Measurements from ENCODE around the gene CSMD2. TPM values are rescaled to one million over a fixed set of nuclear protein-coding genes. Genes with fewer than 3 reads are reported as not detected.

CSMD2 gene
- total and polyA plus RNA-seq, 4 experiments from 2014 or later = not detected

DNA sequence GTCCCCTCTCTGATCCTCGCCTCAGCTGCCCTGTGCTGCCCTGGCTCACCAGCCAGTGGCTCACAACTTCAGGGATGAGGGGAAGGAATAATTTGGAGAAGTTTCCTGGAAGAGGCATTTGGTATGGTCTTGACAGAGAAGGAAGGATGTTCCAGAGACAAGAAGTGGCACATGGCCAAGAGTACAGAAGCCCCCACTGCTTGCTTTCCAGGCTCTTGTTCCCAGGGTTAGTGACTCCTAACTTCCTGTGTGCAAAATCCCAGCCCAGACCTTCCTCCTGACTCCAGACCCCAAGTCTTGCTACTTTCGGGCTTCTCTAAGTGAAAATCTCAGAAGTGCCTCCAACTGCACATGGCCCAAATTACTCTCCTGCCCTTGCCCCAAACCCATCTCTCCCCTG is 215.5 kb downstream of the CSMD2 start:
- CTCF ChIA-PET (ENCODE audit: partially characterized antibody) = no interaction called here
- intact Hi-C loops (cut with micrococcal nuclease) = no loop called here
- peaks cover under 1 to 4% of the 10 kb centered on the region in 2 donors for H3K27me3 Mint-ChIP-seq
- H3K4me3 Mint-ChIP-seq = no peak overlapping the region
- H3K27me3 ChIP-seq (ENCODE audit: insufficient read depth, low read length) = no peaks in the 10 kb centered on the region
- no peaks in the 10 kb centered on the region for H3K36me3 Mint-ChIP-seq
- POLR2A ChIA-PET (ENCODE audit: partially characterized antibody) = no interaction called here
- H3K27ac ChIP-seq (ENCODE audit: low read depth, low read length) = no peak overlapping the region
- H3K4me1 Mint-ChIP-seq = no peaks in the 10 kb centered on the region
- no peak for DNase-seq
- no peak overlapping the region for H3K4me3 ChIP-seq (ENCODE audit: low read length in 2 of 2)
- no peaks in the 10 kb centered on the region for H3K4me1 ChIP-seq (ENCODE audit: insufficient read depth, low read length)
- no peak overlapping the region for H3K27ac Mint-ChIP-seq
- H3K36me3 ChIP-seq (ENCODE audit: insufficient read depth, low read length) = no peaks in the 10 kb centered on the region
- H3K9me3 Mint-ChIP-seq = no peaks in the 10 kb centered on the region
- no peaks in the 10 kb centered on the region for H3K9me3 ChIP-seq (ENCODE audit: control insufficient read depth in 1 of 2, low read length in 2 of 2)

DNA sequence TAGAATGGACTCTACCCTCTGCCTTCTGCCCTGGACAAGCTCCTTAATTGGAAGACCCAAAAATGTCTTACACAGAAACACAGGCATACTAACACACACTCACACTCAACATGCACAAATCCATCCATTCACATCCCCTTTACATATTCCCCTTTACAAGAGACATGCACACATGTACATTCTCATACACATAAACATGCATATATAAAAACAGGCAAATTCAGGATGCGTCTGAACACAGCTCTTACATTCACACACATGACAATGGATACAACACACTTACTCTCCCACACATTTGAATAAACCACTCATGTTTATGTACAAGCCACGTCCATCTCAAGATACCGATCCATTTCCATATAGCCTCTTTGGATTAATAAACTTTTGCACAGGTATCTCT is 216.7 kb downstream of the CSMD2 start:
- Histone ChIP-seq H3K27ac (ENCODE audit: low read depth, low read length) (no peak overlapping the region), H3K27me3 (ENCODE audit: insufficient read depth, low read length) (no peaks in the 10 kb centered on the region), H3K36me3 (ENCODE audit: insufficient read depth, low read length) (no peaks in the 10 kb centered on the region), H3K9me3 (ENCODE audit: control insufficient read depth in 1 of 2, low read length in 2 of 2) (no peaks in the 10 kb centered on the region), H3K4me1 (ENCODE audit: insufficient read depth, low read length) (no peaks in the 10 kb centered on the region), H3K4me3 (ENCODE audit: low read length in 2 of 2) (no peak overlapping the region)
- H3K4me1 Mint-ChIP-seq = no peaks in the 10 kb centered on the region
- no peaks in the 10 kb centered on the region for H3K9me3 Mint-ChIP-seq
- peaks cover 0 to 4% of the 10 kb centered on the region in 2 donors for H3K27me3 Mint-ChIP-seq
- intact Hi-C loops (cut with micrococcal nuclease) = no loop called here
- H3K4me3 Mint-ChIP-seq = no peak overlapping the region
- no peaks in the 10 kb centered on the region for H3K36me3 Mint-ChIP-seq
- ChIA-PET POLR2A (ENCODE audit: partially characterized antibody) (no interaction called here), CTCF (ENCODE audit: partially characterized antibody) (no interaction called here)
- DNase-seq = no peak
- H3K27ac Mint-ChIP-seq = no peak overlapping the region

DNA sequence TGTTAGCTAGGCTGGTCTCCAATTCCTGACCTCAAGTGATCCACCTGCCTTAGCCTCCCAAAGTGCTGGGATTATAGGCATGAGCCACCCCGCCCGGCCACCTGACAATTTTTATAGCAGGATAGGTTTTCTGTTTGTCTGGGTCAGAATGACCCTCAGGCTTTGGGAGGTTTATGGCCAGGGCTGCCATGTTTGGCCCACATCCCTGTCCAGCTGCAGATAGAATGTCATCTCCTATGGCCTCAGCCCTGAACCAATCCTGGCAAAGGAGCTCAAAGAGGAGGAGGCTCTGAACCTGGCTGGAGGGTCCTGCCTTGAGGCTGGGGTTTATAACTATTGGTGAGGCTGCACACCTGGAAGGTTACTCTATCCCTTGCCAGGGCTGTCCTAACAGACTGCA is 218.2 kb downstream of the CSMD2 start:
- ChIA-PET POLR2A (ENCODE audit: partially characterized antibody) (no interaction called here), CTCF (ENCODE audit: partially characterized antibody) (no interaction called here)
- Histone ChIP-seq H3K4me3 (ENCODE audit: low read length in 2 of 2) (no peak overlapping the region), H3K4me1 (ENCODE audit: insufficient read depth, low read length) (no peaks in the 10 kb centered on the region), H3K36me3 (ENCODE audit: insufficient read depth, low read length) (no peaks in the 10 kb centered on the region), H3K27me3 (ENCODE audit: insufficient read depth, low read length) (no peaks in the 10 kb centered on the region), H3K27ac (ENCODE audit: low read depth, low read length) (no peak overlapping the region), H3K9me3 (ENCODE audit: control insufficient read depth in 1 of 2, low read length in 2 of 2) (no peaks in the 10 kb centered on the region)
- no peaks in the 10 kb centered on the region for H3K9me3 Mint-ChIP-seq
- H3K27me3 Mint-ChIP-seq = peaks cover 0 to 4% of the 10 kb centered on the region in 2 donors
- H3K36me3 Mint-ChIP-seq = no peaks in the 10 kb centered on the region
- H3K4me3 Mint-ChIP-seq = no peak overlapping the region
- DNase-seq = no peak
- H3K27ac Mint-ChIP-seq = no peak overlapping the region
- intact Hi-C loops (cut with micrococcal nuclease) = no loop called here
- H3K4me1 Mint-ChIP-seq = no peaks in the 10 kb centered on the region

DNA sequence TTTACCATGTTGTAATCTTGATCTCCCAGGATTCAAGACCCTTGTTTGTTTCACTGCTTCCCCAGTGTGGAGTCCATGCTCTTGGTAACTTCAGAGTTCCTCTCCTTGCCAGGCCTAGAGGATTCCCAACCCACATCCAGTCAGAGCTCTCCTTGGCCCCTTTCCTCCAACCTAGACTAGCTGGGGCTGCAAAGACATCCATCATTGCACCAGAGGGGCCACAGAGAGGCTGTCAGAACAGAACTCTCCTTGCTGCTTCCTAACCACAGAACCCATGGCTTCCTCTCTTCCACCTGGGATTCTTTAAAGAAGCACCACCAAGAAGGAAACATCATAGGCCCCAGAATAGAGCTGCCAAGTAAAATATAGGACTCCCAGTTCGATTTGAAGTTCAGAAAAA is 220.2 kb downstream of the CSMD2 start:
- H3K4me1 Mint-ChIP-seq = no peaks in the 10 kb centered on the region
- Histone ChIP-seq H3K36me3 (ENCODE audit: insufficient read depth, low read length) (no peaks in the 10 kb centered on the region), H3K9me3 (ENCODE audit: control insufficient read depth in 1 of 2, low read length in 2 of 2) (no peaks in the 10 kb centered on the region), H3K27me3 (ENCODE audit: insufficient read depth, low read length) (no peaks in the 10 kb centered on the region), H3K4me3 (ENCODE audit: low read length in 2 of 2) (no peak overlapping the region), H3K4me1 (ENCODE audit: insufficient read depth, low read length) (no peaks in the 10 kb centered on the region), H3K27ac (ENCODE audit: low read depth, low read length) (no peak overlapping the region)
- H3K36me3 Mint-ChIP-seq = no peaks in the 10 kb centered on the region
- H3K27me3 Mint-ChIP-seq = peaks cover 0 to 4% of the 10 kb centered on the region in 2 donors
- intact Hi-C loops (cut with micrococcal nuclease) = no loop called here
- CTCF ChIA-PET (ENCODE audit: partially characterized antibody) = no interaction called here
- POLR2A ChIA-PET (ENCODE audit: partially characterized antibody) = no interaction called here
- DNase-seq = no peak
- H3K9me3 Mint-ChIP-seq = peaks cover 0 to 2% (median 0%) of the 10 kb centered on the region in 8 donors
- H3K4me3 Mint-ChIP-seq = no peak overlapping the region
- no peak overlapping the region for H3K27ac Mint-ChIP-seq

DNA sequence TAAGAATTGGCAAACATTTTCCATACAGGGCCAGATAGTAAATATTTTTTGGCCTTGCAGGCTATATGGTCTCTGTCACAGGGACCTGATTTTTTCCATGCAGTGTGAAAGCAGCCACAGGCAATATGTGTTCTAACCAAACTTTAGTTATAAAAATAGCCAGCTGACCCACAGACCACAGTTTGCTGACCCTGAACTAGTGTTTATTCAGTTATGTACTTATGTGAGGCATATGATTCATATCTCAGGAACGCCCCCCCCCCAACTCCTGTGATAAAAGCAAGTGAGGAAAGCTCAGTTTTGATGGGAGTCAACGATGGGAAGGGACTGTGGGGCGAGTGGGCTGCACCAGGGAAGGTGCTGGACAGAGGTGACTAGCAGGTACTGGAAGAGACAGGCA is 221.1 kb downstream of the CSMD2 start:
- Histone ChIP-seq H3K27me3 (ENCODE audit: insufficient read depth, low read length) (no peaks in the 10 kb centered on the region), H3K4me3 (ENCODE audit: low read length in 2 of 2) (no peak overlapping the region), H3K36me3 (ENCODE audit: insufficient read depth, low read length) (no peaks in the 10 kb centered on the region), H3K4me1 (ENCODE audit: insufficient read depth, low read length) (no peaks in the 10 kb centered on the region), H3K27ac (ENCODE audit: low read depth, low read length) (no peak overlapping the region), H3K9me3 (ENCODE audit: control insufficient read depth in 1 of 2, low read length in 2 of 2) (no peaks in the 10 kb centered on the region)
- Mint-ChIP-seq H3K27me3 (peaks cover 0 to 4% of the 10 kb centered on the region in 2 donors), H3K9me3 (peaks cover 0 to 2% (median 0%) of the 10 kb centered on the region in 8 donors), H3K4me1 (no peaks in the 10 kb centered on the region), H3K4me3 (no peak overlapping the region), H3K27ac (no peak overlapping the region), H3K36me3 (no peaks in the 10 kb centered on the region)
- no peak for DNase-seq
- CTCF ChIA-PET (ENCODE audit: partially characterized antibody) = no interaction called here
- POLR2A ChIA-PET (ENCODE audit: partially characterized antibody) = no interaction called here
- intact Hi-C loops (cut with micrococcal nuclease) = no loop called here

DNA sequence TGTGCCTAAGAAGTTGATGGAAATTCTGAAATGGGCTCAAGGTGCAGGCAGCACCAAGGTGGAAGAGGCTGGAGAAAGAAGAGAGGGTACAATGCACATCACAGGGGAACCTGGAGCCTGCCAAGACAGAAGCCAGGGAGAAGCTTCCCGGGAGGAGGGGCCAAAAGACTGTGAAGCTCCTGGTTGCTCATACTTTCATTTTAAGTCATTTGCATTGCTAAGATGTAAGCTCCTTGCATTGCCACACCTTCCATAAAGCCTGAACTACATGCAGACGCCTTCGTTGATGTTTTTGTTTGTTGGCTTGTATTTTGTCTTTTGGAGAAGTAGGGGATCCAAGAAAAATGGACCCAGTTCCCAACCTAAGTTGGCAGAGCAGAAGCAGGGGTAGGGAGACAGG is 232.2 kb downstream of the CSMD2 start:
- no peak for DNase-seq
- Histone ChIP-seq H3K27me3 (ENCODE audit: insufficient read depth, low read length) (no peaks in the 10 kb centered on the region), H3K4me1 (ENCODE audit: insufficient read depth, low read length) (no peaks in the 10 kb centered on the region), H3K27ac (ENCODE audit: low read depth, low read length) (no peak overlapping the region), H3K9me3 (ENCODE audit: control insufficient read depth in 1 of 2, low read length in 2 of 2) (no peaks in the 10 kb centered on the region), H3K36me3 (ENCODE audit: insufficient read depth, low read length) (no peaks in the 10 kb centered on the region), H3K4me3 (ENCODE audit: low read length in 2 of 2) (no peak overlapping the region)
- Mint-ChIP-seq H3K9me3 (peaks cover 0 to 8% (median 2%) of the 10 kb centered on the region in 8 donors), H3K27ac (no peak overlapping the region), H3K36me3 (no peaks in the 10 kb centered on the region), H3K27me3 (peaks cover 10 to 12% of the 10 kb centered on the region in 2 donors), H3K4me1 (no peaks in the 10 kb centered on the region), H3K4me3 (no peak overlapping the region)
- CTCF ChIA-PET (ENCODE audit: partially characterized antibody) = no interaction called here
- intact Hi-C loops (cut with micrococcal nuclease) = no loop called here
- POLR2A ChIA-PET (ENCODE audit: partially characterized antibody) = no interaction called here

DNA sequence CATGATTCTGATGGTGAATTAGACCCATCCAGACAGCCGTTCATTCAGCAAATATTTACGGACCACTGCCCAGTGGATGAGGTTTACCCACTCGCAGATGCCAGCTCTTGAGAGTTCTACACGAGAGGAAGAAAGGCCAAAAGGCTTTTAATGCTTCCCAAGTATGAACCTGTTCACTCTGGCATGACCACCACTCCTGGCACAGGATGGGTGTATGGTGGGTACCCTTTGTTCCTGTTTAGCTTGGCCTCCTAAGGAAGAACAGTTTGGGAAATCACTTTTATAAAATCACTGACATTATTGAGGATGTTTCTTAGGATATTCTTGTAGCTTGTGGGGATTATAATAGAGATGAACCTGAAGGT is 233.9 kb downstream of the CSMD2 start:
- Histone ChIP-seq H3K27me3 (ENCODE audit: insufficient read depth, low read length) (no peaks in the 10 kb centered on the region), H3K27ac (ENCODE audit: low read depth, low read length) (no peak overlapping the region), H3K36me3 (ENCODE audit: insufficient read depth, low read length) (no peaks in the 10 kb centered on the region), H3K9me3 (ENCODE audit: control insufficient read depth in 1 of 2, low read length in 2 of 2) (no peaks in the 10 kb centered on the region), H3K4me1 (ENCODE audit: insufficient read depth, low read length) (no peaks in the 10 kb centered on the region), H3K4me3 (ENCODE audit: low read length in 2 of 2) (no peak overlapping the region)
- no peak overlapping the region for H3K4me3 Mint-ChIP-seq
- H3K27ac Mint-ChIP-seq = no peak overlapping the region
- no peaks in the 10 kb centered on the region for H3K36me3 Mint-ChIP-seq
- H3K4me1 Mint-ChIP-seq = no peaks in the 10 kb centered on the region
- intact Hi-C loops (cut with micrococcal nuclease) = no loop called here
- H3K9me3 Mint-ChIP-seq = peaks cover 0 to 9% (median 2%) of the 10 kb centered on the region in 8 donors
- no peak for DNase-seq
- ChIA-PET CTCF (ENCODE audit: partially characterized antibody) (no interaction called here), POLR2A (ENCODE audit: partially characterized antibody) (no interaction called here)
- H3K27me3 Mint-ChIP-seq = peaks cover 10 to 12% of the 10 kb centered on the region in 2 donors

DNA sequence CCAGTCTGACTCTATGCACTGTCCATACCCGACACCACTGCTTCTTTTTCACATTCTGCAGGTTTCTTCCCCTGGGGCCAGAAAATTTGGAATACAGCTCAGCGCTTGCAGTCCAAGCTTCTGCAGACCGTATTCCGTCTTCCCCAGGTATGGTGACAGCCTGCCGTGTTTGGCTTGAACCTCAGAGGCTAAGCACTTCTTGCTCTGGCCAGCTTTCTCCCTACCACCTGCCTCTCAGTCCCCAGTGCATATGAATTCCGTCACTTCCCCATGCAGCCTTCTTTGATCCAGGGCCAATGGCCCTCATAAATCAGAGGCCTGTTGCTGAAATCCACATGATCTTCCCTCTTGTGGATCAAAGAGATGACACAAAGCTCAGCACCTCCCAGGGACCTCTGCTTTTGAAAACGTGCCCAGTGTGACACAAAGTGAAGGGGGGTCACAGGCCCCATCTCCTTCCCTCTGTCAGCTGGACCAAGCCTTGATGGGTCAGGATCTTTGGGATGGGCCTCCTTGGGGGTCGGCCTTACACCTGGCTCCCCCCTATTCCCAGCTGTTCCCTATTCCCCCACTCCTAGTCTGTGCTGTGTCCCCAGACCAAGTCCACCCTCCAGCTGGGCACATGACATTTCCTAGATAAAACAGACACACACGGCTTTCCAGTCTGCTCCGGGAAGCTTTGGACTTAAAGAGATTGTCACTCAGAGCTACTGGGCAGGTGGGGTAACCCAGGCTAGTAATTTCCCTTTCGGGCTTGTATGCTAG is 234.5 kb downstream of the CSMD2 start:
- Histone ChIP-seq H3K27me3 (ENCODE audit: insufficient read depth, low read length) (no peaks in the 10 kb centered on the region), H3K36me3 (ENCODE audit: insufficient read depth, low read length) (no peaks in the 10 kb centered on the region), H3K27ac (ENCODE audit: low read depth, low read length) (no peak overlapping the region), H3K4me1 (ENCODE audit: insufficient read depth, low read length) (no peaks in the 10 kb centered on the region), H3K4me3 (ENCODE audit: low read length in 2 of 2) (no peak overlapping the region), H3K9me3 (ENCODE audit: control insufficient read depth in 1 of 2, low read length in 2 of 2) (no peaks in the 10 kb centered on the region)
- Mint-ChIP-seq H3K27me3 (peaks cover 10 to 12% of the 10 kb centered on the region in 2 donors), H3K27ac (no peak overlapping the region), H3K4me3 (no peak overlapping the region), H3K9me3 (peaks cover 0 to 15% (median 2%) of the 10 kb centered on the region in 8 donors), H3K4me1 (no peaks in the 10 kb centered on the region), H3K36me3 (no peaks in the 10 kb centered on the region)
- intact Hi-C loops (cut with micrococcal nuclease) = no loop called here
- ChIA-PET CTCF (ENCODE audit: partially characterized antibody) (no interaction called here), POLR2A (ENCODE audit: partially characterized antibody) (no interaction called here)
- no peak for DNase-seq
